ENCODE data around the gene MICAL2. TPM values are rescaled to one million over a fixed set of nuclear protein-coding genes. Genes with fewer than 3 reads are reported as not detected.

Gene MICAL2
- total RNA-seq, 1 experiment from 2014 or later: 314 TPM

DNA sequence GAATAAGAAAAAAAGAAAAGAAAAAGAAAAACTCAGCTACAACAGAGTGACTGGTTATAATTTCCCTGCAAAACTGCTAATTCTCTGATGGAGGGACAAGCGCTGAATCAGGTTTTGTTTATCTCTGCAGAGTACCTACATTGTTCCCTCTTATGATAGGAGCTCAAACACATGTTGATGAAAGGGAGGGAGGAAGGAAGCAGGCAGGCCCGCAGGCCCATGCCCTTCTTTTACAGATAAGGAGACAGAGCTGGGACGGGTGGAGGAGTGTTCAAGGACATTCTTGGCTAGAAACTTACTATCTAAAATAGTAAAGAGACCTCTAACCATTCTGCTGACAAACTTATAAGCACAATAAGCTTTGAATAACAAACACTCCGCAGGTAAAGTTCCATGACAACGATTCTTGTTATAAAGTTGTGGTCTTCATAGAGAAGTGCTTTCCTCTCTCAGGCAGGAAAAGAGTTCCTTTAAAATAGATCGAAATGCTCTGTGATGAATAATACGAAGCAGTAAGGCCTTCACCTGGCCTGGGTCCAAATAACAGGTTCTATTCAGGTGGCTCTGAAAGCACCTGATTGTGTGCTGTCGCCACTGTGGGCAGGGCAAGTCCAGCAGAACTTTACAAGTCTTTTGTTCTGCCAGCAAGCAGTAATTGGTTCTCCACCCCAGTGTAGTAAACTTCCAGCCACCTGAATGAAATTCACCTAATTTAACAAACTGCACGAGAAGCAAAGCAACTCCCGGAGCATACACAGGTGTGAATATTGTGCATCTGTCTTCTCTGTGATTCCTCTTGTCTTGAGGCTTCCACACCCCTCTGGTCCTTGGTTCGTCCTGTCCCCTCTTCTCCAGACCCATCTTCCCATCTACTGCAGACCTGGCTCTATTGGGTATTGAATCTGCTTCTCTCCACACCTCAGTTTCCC lies 15.3 kb upstream of the MICAL2 start:
- no peak for DNase-seq (ENCODE audit: low read depth)

DNA sequence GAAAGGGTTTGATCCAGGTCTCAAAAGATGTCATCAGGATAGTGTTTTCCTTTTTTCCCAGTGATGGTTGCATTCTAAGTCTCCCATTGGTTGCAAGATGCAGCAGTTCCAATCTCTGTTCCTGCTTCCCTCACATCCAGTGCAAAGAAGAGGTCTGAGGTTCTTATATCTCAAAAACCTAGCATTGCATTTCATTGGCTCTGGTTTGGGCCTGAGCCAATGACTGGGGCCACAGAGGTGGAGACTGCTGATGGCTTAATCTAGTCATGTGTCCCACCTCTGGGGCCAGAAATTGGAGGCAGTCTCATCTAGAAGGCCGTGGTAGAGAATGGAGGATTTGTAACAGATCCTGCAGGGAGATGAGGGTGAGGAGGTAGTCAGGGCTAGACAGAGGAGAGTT lies 13.2 kb upstream of the MICAL2 start:
- no peak for DNase-seq (ENCODE audit: low read depth)

DNA sequence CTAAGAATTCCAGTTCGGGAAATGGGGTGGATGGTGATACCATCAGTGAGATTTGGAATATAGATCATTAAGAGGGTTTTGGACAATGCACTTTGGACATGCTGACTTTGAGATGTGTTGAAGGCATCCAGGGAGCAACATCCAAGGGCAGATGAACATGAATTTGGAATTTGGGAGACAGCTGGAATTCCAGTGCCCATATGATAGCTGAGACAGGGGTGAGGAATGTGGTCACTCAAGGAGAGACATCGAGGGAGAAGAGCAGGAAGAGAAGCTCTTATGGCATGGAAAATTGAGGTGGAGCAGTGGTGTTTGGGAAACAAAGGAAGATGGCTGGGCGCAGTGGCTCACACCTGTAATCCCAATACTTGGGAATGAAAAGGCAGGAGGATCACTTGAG lies 11.8 kb upstream of the MICAL2 start:
- no peak for DNase-seq (ENCODE audit: low read depth)

DNA sequence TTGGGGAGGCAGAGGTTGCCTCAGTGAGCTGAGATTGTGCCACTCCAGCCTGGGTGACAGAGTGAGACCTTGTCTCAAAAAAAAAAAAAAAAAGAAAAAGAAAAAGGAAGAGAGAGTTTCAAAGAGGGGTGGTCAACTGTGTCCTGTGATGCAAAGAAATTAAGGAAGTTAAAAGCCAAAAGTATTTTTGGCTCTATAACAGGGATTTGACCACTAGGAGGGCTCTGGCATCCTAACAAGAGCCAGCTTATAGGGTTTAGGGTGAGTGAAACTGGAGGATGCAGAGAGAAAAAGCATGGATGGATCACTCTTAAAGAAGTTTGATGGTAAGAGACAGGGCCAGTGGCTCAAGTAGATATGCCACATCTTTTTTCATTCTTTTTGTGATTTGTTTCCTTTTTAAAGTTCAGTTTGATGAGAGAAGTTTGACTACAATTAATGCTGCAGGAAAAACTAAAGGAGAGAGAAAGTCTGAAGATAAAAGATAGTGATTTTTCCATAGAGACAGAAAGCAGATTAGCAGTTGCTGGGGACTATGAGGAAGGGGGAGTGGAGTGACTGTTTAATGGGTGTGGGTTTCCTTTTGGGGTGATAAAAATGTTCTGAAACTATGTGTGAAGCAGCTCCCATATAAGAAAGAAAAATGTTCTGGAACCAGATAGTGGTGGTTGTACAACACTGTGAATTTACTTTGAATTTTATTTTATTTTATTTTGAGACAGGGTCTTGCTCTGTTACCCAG lies 11.1 kb upstream of the MICAL2 start:
- no peak for DNase-seq (ENCODE audit: low read depth)

DNA sequence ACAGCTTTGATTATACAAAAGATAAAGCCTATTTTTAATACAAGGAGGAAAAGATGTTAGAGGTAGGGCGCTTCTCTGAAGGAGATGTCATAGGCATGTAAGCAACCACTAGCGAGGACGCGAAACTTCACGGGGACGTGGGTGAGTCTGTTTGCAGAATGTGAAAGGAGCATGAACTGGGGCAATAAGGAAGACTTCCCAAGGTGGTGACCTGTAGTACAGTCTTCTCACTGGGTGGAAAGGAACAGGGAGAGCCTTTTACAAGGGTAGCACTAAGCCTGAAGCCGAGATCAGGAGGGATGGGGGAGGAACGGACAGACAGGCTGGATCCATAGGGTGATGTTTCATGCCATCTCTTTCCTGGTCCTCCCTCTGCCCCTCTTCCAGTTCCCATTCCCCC lies 10.0 kb upstream of the MICAL2 start:
- DNase-seq (ENCODE audit: low read depth): no peak

DNA sequence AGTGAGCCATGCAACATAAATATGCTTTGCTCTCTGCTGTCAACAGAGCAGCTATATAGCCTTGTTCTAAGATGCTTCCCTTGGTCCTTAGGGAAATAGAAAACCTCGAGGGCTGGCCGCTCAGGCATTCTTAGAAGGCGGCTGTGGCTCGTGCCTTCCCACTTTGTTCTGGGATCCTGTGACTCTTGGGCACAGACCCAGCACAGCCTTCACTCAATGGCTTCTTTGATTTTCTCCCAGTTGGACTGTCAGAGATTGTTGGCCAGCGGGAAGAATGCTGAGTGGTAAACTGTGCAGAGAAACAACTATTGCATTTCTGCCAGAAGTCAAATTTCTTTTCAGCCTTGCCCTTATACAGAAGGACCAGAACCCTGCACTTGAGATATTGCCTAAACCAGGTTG lies 9.5 kb upstream of the MICAL2 start:
- no peak for DNase-seq (ENCODE audit: low read depth)

DNA sequence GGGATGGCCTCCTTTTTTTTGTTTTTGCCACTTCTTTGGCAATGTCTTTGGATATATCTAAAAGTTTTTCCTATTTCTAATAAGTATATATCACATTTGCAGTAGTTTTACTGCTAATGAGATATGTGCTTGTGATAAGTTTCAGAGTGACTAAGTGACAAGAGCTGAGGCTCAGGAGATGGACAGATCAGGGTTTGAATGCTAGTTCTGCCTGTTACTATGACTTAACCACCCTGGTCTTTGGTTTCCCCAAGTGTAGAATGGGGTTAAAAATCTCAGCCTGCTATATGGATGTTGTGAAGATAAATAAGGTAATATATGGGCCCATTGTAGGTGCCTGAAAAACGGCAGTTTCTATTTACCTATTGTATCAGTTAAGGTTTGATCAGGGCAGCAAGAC lies 9.1 kb upstream of the MICAL2 start:
- no peak for DNase-seq (ENCODE audit: low read depth)

DNA sequence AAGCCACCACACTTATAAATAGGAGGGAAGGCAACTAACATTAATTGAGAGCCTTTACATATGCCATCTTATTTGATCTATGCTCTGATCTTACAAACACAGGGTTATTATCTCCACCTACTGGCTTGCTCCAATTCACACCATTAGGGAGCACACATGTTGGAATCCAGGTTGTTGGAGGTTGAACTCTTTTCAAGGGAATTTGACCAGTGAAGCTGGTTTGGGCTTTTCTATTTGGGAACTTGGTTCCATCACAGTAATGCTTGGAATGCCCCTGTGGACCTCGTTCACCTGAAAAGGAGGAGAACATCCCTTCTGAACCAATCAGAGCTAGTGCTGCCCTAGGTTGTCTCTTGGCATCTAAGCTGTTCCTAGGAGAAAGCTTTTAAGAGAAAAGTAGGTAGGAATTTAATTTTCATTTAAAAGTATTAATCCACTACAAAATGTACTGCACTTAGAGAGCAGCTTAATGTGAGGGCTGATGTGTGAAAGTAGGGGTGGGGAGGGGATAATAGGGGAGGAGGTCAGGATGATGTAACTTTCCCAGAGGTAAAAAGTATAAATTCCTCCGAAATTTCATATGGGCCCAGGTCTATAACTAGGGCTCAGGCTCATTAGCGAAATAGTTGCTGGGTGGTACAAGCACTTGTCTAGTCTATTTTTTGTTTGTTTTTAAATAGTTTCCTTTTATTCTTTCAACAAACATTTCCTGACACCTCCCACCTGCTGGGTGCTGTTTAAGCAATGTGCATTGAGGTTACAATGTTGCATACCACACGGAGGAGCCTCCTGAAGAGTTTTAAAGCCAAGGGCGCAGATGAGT lies 7.6 kb upstream of the MICAL2 start:
- DNase-seq (ENCODE audit: low read depth): no peak

DNA sequence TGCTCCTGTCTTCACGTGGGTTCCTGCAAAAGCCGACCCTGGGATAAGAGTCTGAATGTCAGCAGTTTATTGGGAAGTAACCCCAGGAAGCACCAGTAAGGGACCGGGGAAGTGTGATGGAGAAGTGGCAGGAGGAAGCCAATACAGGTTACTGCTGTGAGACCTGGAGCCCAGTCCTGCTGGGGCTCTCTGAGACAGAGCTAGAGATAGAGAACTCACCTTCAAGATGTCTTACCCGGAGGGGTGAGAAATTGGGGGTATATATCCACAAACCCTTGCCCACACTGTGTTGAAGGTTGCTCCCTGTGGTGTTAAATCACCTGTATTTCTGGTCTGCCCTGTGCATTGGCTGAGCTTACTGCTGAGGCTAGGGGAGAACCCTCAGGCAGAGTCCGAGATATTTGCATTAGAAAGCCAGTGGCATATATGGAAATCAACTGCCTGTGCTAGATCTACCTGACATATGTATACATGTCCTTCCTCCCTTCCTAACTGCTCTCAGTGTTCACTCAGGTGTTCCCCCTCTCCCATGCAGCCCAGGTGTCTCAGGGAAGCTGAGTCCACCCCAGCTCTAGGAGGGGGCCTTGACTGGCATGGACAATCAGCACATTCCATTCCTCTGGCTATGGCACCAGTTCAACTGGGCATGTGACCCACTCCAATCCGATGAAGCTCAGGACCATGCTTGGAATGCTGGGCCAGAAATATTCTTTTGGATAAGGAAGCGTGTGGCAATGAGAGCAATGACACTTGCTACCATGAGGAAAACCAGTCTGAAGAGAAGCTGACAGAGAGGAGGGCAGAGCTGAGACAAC lies 6.8 kb upstream of the MICAL2 start:
- DNase-seq (ENCODE audit: low read depth): no peak

DNA sequence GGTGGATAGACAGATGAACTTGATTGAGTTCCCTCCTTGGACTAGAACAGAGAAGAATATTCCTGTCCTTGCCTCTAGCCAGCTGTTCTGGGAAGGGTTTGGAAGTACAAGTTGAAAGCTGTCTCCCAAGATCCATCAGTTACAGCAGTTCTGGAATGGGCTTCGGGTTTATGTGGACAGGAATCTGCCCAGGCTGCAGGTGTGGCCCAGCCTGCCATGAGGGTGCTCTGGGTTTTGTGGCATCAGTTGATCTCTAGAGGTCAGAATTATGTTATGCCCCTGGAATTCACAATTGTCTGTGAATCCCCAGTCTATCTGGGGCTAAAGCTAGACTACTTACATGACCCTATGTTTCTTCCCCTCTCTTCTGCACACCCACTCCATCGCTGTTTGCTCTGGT lies 4.9 kb upstream of the MICAL2 start:
- no peak for DNase-seq (ENCODE audit: low read depth)

DNA sequence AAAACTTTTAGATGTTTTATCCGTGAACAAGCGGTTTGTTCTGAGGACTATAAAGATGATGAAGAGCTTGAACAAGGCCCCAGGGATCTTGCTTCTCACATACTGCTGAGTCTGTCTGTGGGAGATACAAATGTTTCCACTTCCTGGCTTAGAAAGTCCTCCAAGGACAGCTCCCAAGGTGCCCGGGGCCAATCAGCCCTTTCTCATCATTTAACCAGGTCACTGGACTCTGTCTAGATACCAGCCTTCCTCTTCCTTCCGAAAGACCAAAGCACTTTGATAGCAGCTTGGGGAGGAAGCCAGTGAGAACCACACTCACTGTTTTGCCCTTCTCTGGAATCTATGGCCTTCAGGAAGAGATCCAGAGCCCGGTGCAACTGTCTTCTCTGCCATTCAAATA lies 4.3 kb upstream of the MICAL2 start:
- DNase-seq (ENCODE audit: low read depth): no peak

DNA sequence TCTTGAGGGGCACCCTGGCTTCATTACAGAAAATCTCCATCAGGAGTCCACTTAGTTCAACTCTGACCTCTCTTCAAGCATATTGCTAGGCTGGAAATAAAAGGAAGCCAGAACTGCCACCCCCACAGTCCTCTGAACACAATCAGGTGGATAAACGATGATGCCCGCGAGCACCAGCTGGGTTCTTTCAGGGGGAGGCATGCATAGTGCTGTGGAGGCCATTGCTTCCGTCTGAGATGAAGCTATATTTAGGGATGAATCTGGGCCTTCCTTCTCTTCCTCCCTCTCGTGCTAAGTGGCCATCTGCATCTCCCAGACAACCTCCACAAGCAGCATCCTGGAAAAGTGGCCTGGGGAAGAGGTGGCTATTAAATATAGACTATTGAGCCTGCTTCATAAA lies 3.9 kb upstream of the MICAL2 start:
- DNase-seq (ENCODE audit: low read depth): no peak

DNA sequence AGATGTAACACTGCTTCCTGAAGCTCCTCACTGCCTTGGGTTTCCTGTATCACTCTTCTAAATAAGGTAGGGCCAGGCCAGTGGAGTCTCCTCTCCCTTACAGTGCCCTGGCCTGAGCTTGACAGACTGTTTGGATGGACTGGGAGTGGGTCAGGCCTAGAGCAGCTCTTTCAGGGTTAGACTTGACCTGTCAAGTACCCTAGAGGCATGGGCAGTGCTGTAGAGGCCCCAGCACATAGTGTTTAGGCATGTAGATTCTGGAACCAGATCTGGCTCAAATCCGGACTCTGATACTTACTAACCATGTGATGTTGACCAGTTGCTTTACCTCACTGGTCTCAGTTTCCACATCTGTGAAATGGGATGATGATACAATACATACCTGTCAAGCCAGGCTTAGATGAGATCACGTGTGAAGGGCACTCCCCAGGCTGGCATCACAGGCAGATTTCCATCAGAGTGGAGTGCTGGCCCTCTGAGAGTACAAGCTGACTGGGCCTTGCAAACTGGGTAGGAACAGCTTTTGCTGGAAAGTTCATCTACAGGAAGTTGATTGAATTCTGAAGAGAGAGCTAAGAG lies 1.4 kb upstream of the MICAL2 start:
- DNase-seq (ENCODE audit: low read depth): no peak

DNA sequence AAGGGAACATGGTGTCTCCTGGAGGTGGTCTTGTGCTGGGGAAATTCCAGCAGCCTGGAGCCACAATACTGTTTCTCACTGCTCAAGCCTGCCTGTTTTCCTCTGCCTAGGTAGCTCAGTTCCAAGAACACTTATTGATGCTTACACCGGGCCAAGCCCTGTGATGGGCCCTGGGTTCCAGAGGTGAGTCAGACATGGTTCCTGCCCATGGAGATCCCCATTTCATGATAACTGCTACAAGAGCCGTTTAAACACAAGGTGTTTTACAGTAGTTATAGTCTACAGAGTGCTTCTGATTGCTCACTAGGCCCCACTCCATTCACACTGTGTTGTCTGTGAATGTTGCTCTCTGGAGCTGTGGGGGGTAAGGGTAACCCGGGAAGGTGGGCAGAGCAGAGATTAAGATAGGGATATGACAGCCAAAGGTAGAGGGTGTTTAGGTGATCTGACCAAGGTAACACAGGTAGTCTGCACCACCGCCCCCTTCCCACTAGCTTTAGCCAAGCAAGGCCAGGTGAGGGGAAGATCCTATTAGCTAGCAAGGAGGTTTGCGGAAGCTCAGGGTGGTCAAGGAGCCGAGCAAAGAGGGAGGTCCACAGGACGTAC lies 696 bp upstream of the MICAL2 start:
- no peak for DNase-seq (ENCODE audit: low read depth)

DNA sequence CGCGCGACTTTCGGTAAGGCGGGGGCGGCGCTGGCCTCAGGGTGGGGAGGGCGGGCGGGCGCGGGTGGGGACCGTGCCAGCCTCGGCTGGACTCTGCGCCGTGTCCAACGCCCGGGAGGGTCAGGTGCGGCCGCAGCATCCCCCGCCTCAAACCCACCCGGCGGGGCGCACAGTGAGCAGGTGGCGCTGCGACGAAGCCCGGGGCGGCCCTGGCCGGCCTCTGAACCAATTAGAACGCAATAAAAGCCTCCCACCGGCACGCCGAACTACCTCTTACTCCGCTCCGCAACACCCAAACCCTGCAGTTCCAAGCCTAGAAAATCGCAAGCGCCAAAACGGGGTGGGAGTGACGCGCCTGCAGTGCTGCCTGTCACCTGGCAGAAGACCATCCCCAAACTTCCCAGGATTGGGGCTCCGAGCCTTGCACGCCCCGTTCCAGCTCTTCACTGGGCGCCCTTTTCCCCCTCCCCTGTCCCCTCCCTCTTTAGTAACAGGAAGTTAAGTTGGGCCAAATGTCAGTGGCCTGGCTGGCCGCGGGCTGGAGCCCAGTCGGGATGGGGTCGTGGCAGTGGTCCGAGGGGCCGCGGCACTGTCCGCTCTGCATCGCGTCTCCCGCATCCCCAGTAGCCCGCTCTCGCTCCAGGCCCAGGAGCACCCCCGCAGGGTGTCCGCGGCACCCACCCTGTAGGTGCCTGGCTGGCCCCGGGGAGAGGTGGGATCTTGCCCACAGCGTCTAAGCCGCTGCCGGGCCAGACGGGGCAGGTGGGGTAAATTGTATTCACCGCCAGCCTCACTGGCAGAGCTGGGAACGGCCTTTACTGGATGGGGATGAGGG lies 541 bp downstream of the MICAL2 start:
- DNase-seq (ENCODE audit: low read depth): peak; percentile 61

DNA sequence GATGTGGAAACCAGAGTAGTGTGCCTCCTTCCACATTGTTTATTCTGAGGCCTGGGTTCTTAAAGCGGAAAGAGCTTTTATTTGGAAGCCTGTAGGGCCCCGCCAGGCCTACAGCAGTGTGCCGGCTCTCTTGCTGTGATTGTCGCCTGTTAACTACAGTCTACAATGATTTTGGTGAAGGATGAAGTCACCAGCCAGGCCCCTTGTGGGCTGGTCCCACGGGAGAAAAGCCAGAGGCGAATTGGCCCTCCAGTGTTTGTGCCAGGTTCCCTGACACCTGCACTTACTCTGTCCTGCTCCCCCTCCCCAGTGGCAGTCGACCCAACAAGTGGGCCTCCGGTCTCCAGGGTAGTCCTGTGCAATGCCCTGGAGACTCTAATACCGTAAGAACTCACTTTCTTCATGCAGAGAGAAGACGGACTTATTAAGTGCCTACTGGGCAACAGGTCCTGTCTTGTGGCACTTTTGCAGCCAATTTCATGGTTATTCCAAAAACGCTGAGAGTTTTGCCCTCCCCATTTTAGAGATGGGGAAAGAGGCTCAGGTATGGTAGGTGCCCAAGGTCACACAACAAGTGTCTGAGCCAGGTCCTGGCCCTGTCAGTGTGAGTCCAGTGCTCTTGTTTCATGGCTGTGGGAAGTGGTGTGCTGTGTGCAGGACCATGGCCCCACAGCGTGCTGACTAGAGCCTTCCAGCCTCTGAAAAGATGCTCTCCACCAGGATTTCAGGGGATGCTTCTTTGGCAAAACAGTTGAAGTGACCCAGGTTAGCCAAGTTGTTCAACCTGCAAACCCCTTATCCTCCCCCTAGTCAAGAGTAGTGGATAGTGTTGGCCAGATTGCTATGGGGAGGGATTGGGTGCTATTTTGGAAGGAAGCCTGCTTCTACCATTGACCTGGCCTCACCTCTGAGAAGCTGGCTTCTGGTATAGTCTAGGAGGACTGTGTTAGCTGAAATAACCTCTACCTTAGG lies 1.4 kb downstream of the MICAL2 start:
- DNase-seq (ENCODE audit: low read depth): peak; percentile 51

DNA sequence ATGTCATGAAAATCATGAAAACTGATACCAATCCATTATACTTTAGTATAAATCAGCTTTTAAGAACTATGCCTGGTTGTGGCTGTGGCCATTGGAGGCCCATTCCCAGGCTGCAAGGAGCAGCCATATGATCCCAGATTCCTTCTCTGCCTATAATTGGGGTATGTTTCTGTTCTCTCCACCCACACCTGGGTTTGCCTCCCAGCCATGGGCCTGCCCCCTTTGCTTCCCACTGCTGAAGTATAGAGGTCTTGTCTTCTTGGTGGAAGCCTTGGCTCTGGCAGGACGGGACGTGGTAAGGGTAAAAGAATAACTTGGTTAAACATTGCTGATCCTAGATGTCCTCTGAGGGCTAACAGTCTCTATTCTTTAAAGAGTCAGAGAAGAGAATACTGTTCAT lies 2.4 kb downstream of the MICAL2 start:
- DNase-seq (ENCODE audit: low read depth): peak; percentile 52

DNA sequence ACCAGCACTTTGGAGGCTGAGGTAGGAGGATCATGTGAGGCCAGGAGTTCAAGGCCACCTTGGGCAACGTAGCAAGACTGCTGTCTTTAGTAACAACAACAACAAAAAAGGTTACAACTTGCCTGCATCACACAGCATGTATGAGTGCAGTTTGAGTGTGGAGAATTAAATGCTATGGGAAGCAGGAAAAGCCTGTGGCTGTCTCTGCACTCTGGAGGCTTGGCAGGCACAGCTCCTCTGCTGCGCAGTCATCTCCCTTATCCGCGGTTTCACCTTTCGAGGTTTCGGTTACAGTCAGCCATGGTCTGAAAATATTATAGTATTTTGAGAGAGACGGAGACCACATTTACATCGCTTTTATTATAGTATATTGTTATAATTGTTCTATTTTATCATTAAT lies 2.9 kb downstream of the MICAL2 start:
- DNase-seq (ENCODE audit: low read depth): peak; percentile 51

Measured in HT1080 (cell line).